ENCODE measurements around the gene KCNC3. TPM values are rescaled to one million over a fixed set of nuclear protein-coding genes. Genes with fewer than 3 reads are reported as not detected.
"Not testable (repeated sequence)": the region's sequence is repeated elsewhere in the genome, so short reads cannot be mapped to it uniquely, and the experiment has no call there.

The KCNC3 gene
- total RNA-seq, 2 experiments from 2014 or later = 0.39 to 0.47 TPM

- Mint-ChIP-seq H3K9me3 (ENCODE audit: insufficient read depth) (no peaks in the 10 kb centered on the region), H3K4me1 (ENCODE audit: low read depth) (peaks cover 70% of the 10 kb centered on the region), H3K27ac (peak overlapping the region; percentile 71), H3K27me3 (ENCODE audit: low read depth) (peaks cover 36% of the 10 kb centered on the region), H3K4me3 (peak overlapping the region; percentile 68), H3K36me3 (ENCODE audit: low read depth) (peaks cover 15% of the 10 kb centered on the region)
- DNase-seq (no peak), ATAC-seq (no peak)
- POLR2A ChIA-PET = interaction anchor here (1.2 kb wide), 1 partner anchor 26 kb away, joined by 4 read pairs; no protein-coding TSS in a partner anchor
- CTCF ChIA-PET = no interaction called here
These were observed 2.7 kb upstream of the KCNC3 start for GRCh38 chr19:50331994-50332243.

- Mint-ChIP-seq H3K36me3 (ENCODE audit: low read depth) (peaks cover 15% of the 10 kb centered on the region), H3K27me3 (ENCODE audit: low read depth) (peaks cover 42% of the 10 kb centered on the region), H3K9me3 (ENCODE audit: insufficient read depth) (no peaks in the 10 kb centered on the region), H3K4me1 (ENCODE audit: low read depth) (peaks cover 75% of the 10 kb centered on the region), H3K4me3 (peak overlapping the region; percentile 68), H3K27ac (peak overlapping the region; percentile 78)
- no peak for ATAC-seq
- DNase-seq = peak; percentile 38
- CTCF ChIA-PET = no interaction called here
- POLR2A ChIA-PET = interaction anchor here (1.2 kb wide), 1 partner anchor 26 kb away, joined by 4 read pairs; no protein-coding TSS in a partner anchor
These were observed 2.2 kb upstream of the KCNC3 start for GRCh38 chr19:50331221-50331993.

- H3K4me3 Mint-ChIP-seq = peak overlapping the region; percentile 68
- peaks cover 45% of the 10 kb centered on the region for H3K27me3 Mint-ChIP-seq (ENCODE audit: low read depth)
- ChIA-PET POLR2A (no interaction called here), CTCF (no interaction called here)
- peaks cover 76% of the 10 kb centered on the region for H3K4me1 Mint-ChIP-seq (ENCODE audit: low read depth)
- DNase-seq (peak; percentile 89), ATAC-seq (peak; percentile 62)
- peaks cover 15% of the 10 kb centered on the region for H3K36me3 Mint-ChIP-seq (ENCODE audit: low read depth)
- H3K9me3 Mint-ChIP-seq (ENCODE audit: insufficient read depth) = no peaks in the 10 kb centered on the region
- H3K27ac Mint-ChIP-seq = peak overlapping the region; percentile 78
These were observed 1.3 kb upstream of the KCNC3 start for GRCh38 chr19:50330365-50331078.

GRCh38 chr19:50329926-50330294 lies 733 bp upstream of the KCNC3 start:
- CTCF ChIA-PET; ATAC-seq; DNase-seq; H3K9me3 Mint-ChIP-seq (ENCODE audit: insufficient read depth); POLR2A ChIA-PET: not testable (repeated sequence)
- H3K36me3 Mint-ChIP-seq (ENCODE audit: low read depth) = peaks cover 15% of the 10 kb centered on the region
- peaks cover 46% of the 10 kb centered on the region for H3K27me3 Mint-ChIP-seq (ENCODE audit: low read depth)
- peak overlapping the region; percentile 65 for H3K27ac Mint-ChIP-seq
- peak overlapping the region; percentile 65 for H3K4me3 Mint-ChIP-seq
- H3K4me1 Mint-ChIP-seq (ENCODE audit: low read depth) = peaks cover 74% of the 10 kb centered on the region

GRCh38 chr19:50328873-50329145 lies 368 bp downstream of the KCNC3 start:
- ATAC-seq (no peak), DNase-seq (no peak)
- Mint-ChIP-seq H3K27me3 (ENCODE audit: low read depth) (peaks cover 48% of the 10 kb centered on the region), H3K4me1 (ENCODE audit: low read depth) (peaks cover 66% of the 10 kb centered on the region), H3K9me3 (ENCODE audit: insufficient read depth) (no peaks in the 10 kb centered on the region), H3K36me3 (ENCODE audit: low read depth) (peaks cover 13% of the 10 kb centered on the region), H3K27ac (no peak overlapping the region), H3K4me3 (no peak overlapping the region)
- ChIA-PET POLR2A (no interaction called here), CTCF (interaction anchor here (0.6 to 1.3 kb wide), 4 partner anchors 9 to 55 kb away, joined by 3 to 7 read pairs (median 3); partner anchors contain the start of gene POLD1)

GRCh38 chr19:50328224-50328872 lies 829 bp downstream of the KCNC3 start:
- ChIA-PET CTCF (interaction anchor here (1.3 kb wide), 3 partner anchors 10 to 56 kb away, joined by 3 to 7 read pairs (median 3); partner anchors contain the start of gene POLD1), POLR2A (no interaction called here)
- H3K4me3 Mint-ChIP-seq = no peak overlapping the region
- no peak overlapping the region for H3K27ac Mint-ChIP-seq
- DNase-seq = no peak
- H3K27me3 Mint-ChIP-seq (ENCODE audit: low read depth) = peaks cover 48% of the 10 kb centered on the region
- no peaks in the 10 kb centered on the region for H3K9me3 Mint-ChIP-seq (ENCODE audit: insufficient read depth)
- ATAC-seq = no peak
- H3K4me1 Mint-ChIP-seq (ENCODE audit: low read depth) = peaks cover 61% of the 10 kb centered on the region
- H3K36me3 Mint-ChIP-seq (ENCODE audit: low read depth) = peaks cover 13% of the 10 kb centered on the region

GRCh38 chr19:50327461-50328223 lies 1.5 kb downstream of the KCNC3 start:
- H3K27me3 Mint-ChIP-seq (ENCODE audit: low read depth) = peaks cover 46% of the 10 kb centered on the region
- H3K4me1 Mint-ChIP-seq (ENCODE audit: low read depth) = peaks cover 58% of the 10 kb centered on the region
- peaks cover 13% of the 10 kb centered on the region for H3K36me3 Mint-ChIP-seq (ENCODE audit: low read depth)
- no peak for ATAC-seq
- peak overlapping the region; percentile 50 for H3K27ac Mint-ChIP-seq
- ChIA-PET POLR2A (no interaction called here), CTCF (interaction anchor here (1.3 kb wide), 1 partner anchor 57 kb away, joined by 3 read pairs; the partner anchor contains the start of gene POLD1)
- no peaks in the 10 kb centered on the region for H3K9me3 Mint-ChIP-seq (ENCODE audit: insufficient read depth)
- no peak for DNase-seq
- H3K4me3 Mint-ChIP-seq = peak overlapping the region; percentile 49

GRCh38 chr19:50327013-50327412 lies 2.2 kb downstream of the KCNC3 start:
- Mint-ChIP-seq H3K4me3 (no peak overlapping the region), H3K4me1 (ENCODE audit: low read depth) (peaks cover 51% of the 10 kb centered on the region), H3K9me3 (ENCODE audit: insufficient read depth) (no peaks in the 10 kb centered on the region), H3K36me3 (ENCODE audit: low read depth) (peaks cover 13% of the 10 kb centered on the region), H3K27me3 (ENCODE audit: low read depth) (peaks cover 41% of the 10 kb centered on the region), H3K27ac (no peak overlapping the region)
- ATAC-seq = no peak
- CTCF ChIA-PET = no interaction called here
- POLR2A ChIA-PET = no interaction called here
- DNase-seq = no peak

GRCh38 chr19:50326101-50326664 lies 3.0 kb downstream of the KCNC3 start:
- Mint-ChIP-seq H3K4me3 (no peak overlapping the region), H3K9me3 (ENCODE audit: insufficient read depth) (no peaks in the 10 kb centered on the region), H3K4me1 (ENCODE audit: low read depth) (peaks cover 44% of the 10 kb centered on the region), H3K36me3 (ENCODE audit: low read depth) (peaks cover 13% of the 10 kb centered on the region), H3K27me3 (ENCODE audit: low read depth) (peaks cover 35% of the 10 kb centered on the region), H3K27ac (no peak overlapping the region)
- no peak for DNase-seq
- no peak for ATAC-seq
- ChIA-PET POLR2A (no interaction called here), CTCF (no interaction called here)

GRCh38 chr19:50325310-50326100 lies 3.7 kb downstream of the KCNC3 start:
- peaks cover 33% of the 10 kb centered on the region for H3K27me3 Mint-ChIP-seq (ENCODE audit: low read depth)
- ChIA-PET CTCF (no interaction called here), POLR2A (no interaction called here)
- H3K4me3 Mint-ChIP-seq = no peak overlapping the region
- no peak overlapping the region for H3K27ac Mint-ChIP-seq
- peaks cover 39% of the 10 kb centered on the region for H3K4me1 Mint-ChIP-seq (ENCODE audit: low read depth)
- H3K36me3 Mint-ChIP-seq (ENCODE audit: low read depth) = peaks cover 13% of the 10 kb centered on the region
- peak; percentile 77 for DNase-seq
- H3K9me3 Mint-ChIP-seq (ENCODE audit: insufficient read depth) = no peaks in the 10 kb centered on the region
- peak; percentile 43 for ATAC-seq

- H3K9me3 Mint-ChIP-seq (ENCODE audit: insufficient read depth) = no peaks in the 10 kb centered on the region
These were observed 4.8 kb downstream of the KCNC3 start for GRCh38 chr19:50324331-50324730.

More at GRCh38 chr19:50324331-50324730, 4.8 kb downstream of the KCNC3 start:
- DNase-seq (no peak), ATAC-seq (no peak)
- Mint-ChIP-seq H3K4me3 (no peak overlapping the region), H3K4me1 (ENCODE audit: low read depth) (peaks cover 27% of the 10 kb centered on the region), H3K27ac (no peak overlapping the region), H3K27me3 (ENCODE audit: low read depth) (peaks cover 24% of the 10 kb centered on the region), H3K36me3 (ENCODE audit: low read depth) (peaks cover 8% of the 10 kb centered on the region)
- ChIA-PET POLR2A (no interaction called here), CTCF (no interaction called here)
